Activated naive CD8-positive, alpha-beta T cell treated with anti-CD3 and anti-CD28 coated beads, Interleukin-2, amount 50 U/mL, for 24 hours (primary cell): Measurements from ENCODE around the gene PPARA.
A peak's percentile ranks its signal among the peaks of the same experiment; 100 is the strongest.

ENCODE experiments used
- ATAC-seq: fragments of 150-1000 bp; cut with Tn5 transposase; one replicate; pipeline ENCODE4 v1.10.0; 2021
- DNase-seq: peaks from one replicate; pipeline ENCODE4 v3.0.0; 2021
- H3K27ac Mint-ChIP-seq: one replicate; pipeline ENCODE4 v1.8.0; 2021; ENCODE audit warnings: mild to moderate bottlenecking, mixed read lengths
- H3K27me3 Mint-ChIP-seq: one replicate; pipeline ENCODE4 v1.8.0; 2021; ENCODE audit warnings: mixed read lengths
- H3K36me3 Mint-ChIP-seq: one replicate; pipeline ENCODE4 v1.8.0; 2021; ENCODE audit warnings: low read depth, mixed read lengths
- H3K4me1 Mint-ChIP-seq: one replicate; pipeline ENCODE4 v1.8.0; 2021; ENCODE audit warnings: mixed read lengths
- H3K4me3 Mint-ChIP-seq: one replicate; pipeline ENCODE4 v1.8.0; 2021; ENCODE audit warnings: mild to moderate bottlenecking, moderate library complexity, mixed read lengths
- H3K9me3 Mint-ChIP-seq: one replicate; pipeline ENCODE4 v1.8.0; 2021; ENCODE audit warnings: mixed read lengths

PPARA gene

DNA sequence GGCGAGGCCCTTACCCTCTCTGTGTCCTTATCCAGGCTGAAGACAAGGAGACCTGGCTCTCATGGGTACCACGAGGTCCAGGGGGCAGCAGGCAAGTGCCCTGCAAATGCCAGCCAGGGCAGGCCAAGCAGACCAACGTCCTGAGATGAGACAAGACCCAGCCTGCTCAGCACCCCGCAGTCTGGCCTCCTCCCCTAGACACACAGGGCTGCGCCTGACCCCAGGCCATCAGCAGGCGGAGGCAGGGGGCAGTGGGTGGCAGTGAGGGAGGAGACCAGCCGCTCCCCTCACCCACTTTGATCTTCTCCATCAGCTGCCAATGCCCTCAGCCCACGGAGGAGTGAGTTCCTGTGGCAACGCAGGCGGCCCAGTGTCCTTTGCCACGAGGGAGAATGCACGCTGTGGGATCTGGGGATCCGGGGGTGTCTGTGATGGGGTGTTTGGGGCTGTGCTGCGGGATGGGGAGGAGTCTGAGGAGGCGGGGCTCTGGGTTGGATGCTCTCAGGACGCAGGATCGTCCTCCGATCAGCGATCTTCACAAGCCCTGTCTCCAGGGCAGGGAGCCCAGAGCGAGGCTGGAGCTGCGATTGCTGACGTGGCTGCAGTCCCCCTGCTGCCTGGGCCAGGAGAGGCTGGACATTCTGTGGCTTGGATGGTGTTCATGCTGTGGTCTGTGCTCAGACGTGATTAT lies 30.5 kb upstream of the PPARA start:
- Mint-ChIP-seq H3K27me3 (no peaks in the 10 kb centered on the region), H3K9me3 (no peaks in the 10 kb centered on the region), H3K36me3 (no peaks in the 10 kb centered on the region), H3K27ac (no peak overlapping the region), H3K4me3 (no peak overlapping the region), H3K4me1 (no peaks in the 10 kb centered on the region)
- ATAC-seq, result no peak
- no peak for DNase-seq

DNA sequence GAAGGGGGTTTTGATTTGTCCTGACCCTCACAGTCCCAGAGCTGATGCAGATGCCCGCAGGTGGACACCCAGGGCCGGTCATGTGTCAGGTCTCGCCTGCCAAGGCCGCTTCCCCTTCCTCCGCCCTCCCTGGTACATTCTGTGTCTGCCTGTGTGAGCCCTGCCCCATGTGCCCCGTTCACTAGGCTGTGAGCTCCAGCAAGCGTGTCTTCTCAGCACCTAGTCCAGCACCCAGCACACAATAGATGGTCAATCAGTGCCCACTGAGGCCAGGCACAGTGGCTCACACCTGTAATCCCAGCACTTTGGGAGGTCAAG lies 29.9 kb upstream of the PPARA start:
- no peaks in the 10 kb centered on the region for H3K9me3 Mint-ChIP-seq
- no peaks in the 10 kb centered on the region for H3K4me1 Mint-ChIP-seq
- DNase-seq, result no peak
- H3K27me3 Mint-ChIP-seq, result no peaks in the 10 kb centered on the region
- no peaks in the 10 kb centered on the region for H3K36me3 Mint-ChIP-seq
- no peak for ATAC-seq
- H3K4me3 Mint-ChIP-seq, result no peak overlapping the region
- no peak overlapping the region for H3K27ac Mint-ChIP-seq

DNA sequence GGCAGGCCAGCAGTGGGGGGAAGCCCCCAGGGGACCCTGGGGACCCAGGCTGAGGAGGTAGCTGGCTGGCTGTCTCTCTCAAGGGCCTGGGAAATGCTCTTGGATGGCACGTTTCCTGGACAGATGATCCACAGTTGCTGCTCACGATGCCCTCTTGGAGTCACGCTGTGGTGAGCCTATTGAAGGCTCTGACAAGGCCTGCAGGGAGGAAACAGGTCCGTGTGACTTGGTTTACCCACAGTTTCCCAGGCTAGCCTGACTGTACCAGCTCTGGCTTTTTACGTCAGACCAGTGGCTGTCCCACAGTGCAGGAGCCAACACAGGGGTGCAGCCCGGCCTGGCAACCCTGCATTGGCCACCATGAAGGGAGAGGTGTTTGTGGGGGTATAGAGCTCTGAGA lies 29.2 kb upstream of the PPARA start:
- Mint-ChIP-seq H3K4me1 (no peaks in the 10 kb centered on the region), H3K36me3 (no peaks in the 10 kb centered on the region), H3K4me3 (no peak overlapping the region), H3K27ac (no peak overlapping the region), H3K27me3 (no peaks in the 10 kb centered on the region), H3K9me3 (no peaks in the 10 kb centered on the region)
- DNase-seq (no peak), ATAC-seq (no peak)

- Mint-ChIP-seq H3K4me1 (no peaks in the 10 kb centered on the region), H3K27ac (no peak overlapping the region), H3K9me3 (no peaks in the 10 kb centered on the region), H3K27me3 (no peaks in the 10 kb centered on the region), H3K36me3 (no peaks in the 10 kb centered on the region), H3K4me3 (no peak overlapping the region)
- DNase-seq, result no peak
- ATAC-seq, result no peak
Measured at GRCh38 chr22:46121523-46122287, 28.6 kb upstream of the PPARA start.

GRCh38 chr22:46122511-46122971 lies 27.8 kb upstream of the PPARA start:
- Mint-ChIP-seq H3K9me3 (no peaks in the 10 kb centered on the region), H3K27me3 (no peaks in the 10 kb centered on the region), H3K36me3 (no peaks in the 10 kb centered on the region), H3K27ac (no peak overlapping the region), H3K4me3 (no peak overlapping the region), H3K4me1 (no peaks in the 10 kb centered on the region)
- peak; percentile 60 for ATAC-seq
- peak; percentile 82 for DNase-seq

GRCh38 chr22:46122980-46123693 lies 27.2 kb upstream of the PPARA start:
- no peak overlapping the region for H3K4me3 Mint-ChIP-seq
- ATAC-seq, result no peak
- H3K27ac Mint-ChIP-seq, result no peak overlapping the region
- no peaks in the 10 kb centered on the region for H3K4me1 Mint-ChIP-seq
- DNase-seq, result no peak
- no peaks in the 10 kb centered on the region for H3K27me3 Mint-ChIP-seq
- no peaks in the 10 kb centered on the region for H3K9me3 Mint-ChIP-seq
- H3K36me3 Mint-ChIP-seq, result no peaks in the 10 kb centered on the region

- Mint-ChIP-seq H3K4me3 (no peak overlapping the region), H3K36me3 (no peaks in the 10 kb centered on the region), H3K27ac (no peak overlapping the region), H3K4me1 (no peaks in the 10 kb centered on the region), H3K9me3 (no peaks in the 10 kb centered on the region), H3K27me3 (no peaks in the 10 kb centered on the region)
- ATAC-seq (no peak), DNase-seq (no peak)
Measured at GRCh38 chr22:46123694-46124382, 26.5 kb upstream of the PPARA start.

DNA sequence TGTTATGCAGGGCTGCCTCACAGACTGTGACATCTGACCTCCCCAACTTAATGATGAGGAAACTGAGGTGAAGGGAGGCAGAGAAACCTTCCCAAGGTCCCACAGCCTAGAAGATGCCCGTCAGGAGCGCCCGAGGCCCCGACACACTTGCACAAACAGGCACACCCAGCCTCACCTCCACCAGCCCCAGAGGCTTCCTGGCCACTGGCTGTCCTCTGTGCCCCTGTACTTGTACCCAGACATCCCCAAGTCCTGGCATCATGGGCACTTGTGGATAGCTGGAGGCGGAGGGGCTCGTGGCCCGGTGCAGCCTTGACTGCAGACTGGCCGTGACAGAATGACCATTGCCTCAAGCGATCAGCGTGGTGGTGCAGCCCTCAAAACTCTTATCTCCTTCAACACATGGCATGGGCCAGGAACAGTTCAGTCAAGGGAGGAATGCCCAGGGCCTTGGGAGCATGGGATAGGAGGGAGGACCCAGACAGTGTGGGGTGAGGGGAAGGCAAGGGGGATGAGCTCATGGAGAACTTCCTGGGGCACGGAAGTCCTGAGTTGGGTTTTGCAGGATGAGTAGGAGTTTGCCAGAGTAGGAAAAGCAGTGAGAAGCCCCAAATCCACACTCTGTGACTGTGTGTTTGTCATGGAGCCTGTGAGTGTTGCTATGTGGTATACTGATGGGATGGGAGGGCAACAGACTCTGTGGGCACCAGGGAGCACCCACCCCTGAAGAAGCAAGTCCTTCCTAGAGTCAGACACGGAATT lies 25.8 kb upstream of the PPARA start:
- Mint-ChIP-seq H3K4me1 (no peaks in the 10 kb centered on the region), H3K9me3 (no peaks in the 10 kb centered on the region), H3K27me3 (no peaks in the 10 kb centered on the region), H3K27ac (no peak overlapping the region), H3K4me3 (no peak overlapping the region), H3K36me3 (no peaks in the 10 kb centered on the region)
- DNase-seq, result no peak
- no peak for ATAC-seq

- no peak for ATAC-seq
- H3K4me1 Mint-ChIP-seq, result no peaks in the 10 kb centered on the region
- H3K27me3 Mint-ChIP-seq, result no peaks in the 10 kb centered on the region
- H3K27ac Mint-ChIP-seq, result no peak overlapping the region
- no peaks in the 10 kb centered on the region for H3K9me3 Mint-ChIP-seq
- no peaks in the 10 kb centered on the region for H3K36me3 Mint-ChIP-seq
- DNase-seq, result no peak
- H3K4me3 Mint-ChIP-seq, result no peak overlapping the region
Measured at GRCh38 chr22:46125311-46125710, 25.0 kb upstream of the PPARA start.

DNA sequence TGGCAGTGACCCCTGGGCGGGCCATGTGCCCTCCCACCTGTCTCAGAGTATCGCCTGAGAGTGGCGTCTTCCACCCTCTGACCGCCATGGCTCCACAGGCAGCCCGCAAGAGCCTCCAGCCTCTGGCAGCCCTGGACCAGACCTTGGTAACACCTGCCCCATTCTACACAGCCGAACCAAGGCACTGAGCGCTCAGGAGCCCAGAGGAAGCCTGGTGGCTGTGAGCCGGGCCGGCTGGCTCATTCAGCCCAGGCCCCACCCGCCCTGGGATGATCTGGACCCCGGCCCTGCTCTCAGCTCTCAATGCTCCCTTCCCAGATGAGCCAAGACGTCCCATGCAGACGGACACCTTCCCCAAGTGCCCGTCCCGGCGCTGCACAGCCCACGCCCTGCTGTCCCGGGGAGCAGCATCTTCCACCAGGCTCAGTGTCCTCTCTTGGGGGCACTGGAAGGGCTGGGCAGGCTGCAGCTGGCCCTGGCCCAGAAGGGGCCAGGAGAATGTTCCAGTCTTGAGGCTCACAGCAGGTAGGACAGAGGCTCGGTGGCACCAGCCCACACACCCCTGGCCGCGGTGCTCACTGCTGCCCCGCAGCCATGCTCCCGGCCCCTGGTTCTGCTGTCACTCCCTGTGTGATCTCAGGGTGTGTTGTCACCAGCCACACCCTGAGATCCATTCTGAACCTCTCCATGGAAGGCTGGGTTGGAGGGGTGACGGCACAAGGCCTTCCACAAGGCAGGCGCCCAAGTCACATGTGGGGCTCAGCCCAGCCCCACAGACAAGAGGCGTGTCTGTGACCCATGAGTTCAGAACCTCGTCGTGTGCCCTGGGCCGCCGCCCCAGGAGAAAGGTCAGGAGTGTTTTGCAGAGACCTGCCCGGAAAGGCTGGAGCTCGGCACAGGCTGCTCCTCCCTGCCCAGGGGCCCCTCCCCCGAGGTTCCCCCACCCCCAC lies 24.2 kb upstream of the PPARA start:
- H3K4me1 Mint-ChIP-seq, result no peaks in the 10 kb centered on the region
- DNase-seq (no peak), ATAC-seq (no peak)
- no peaks in the 10 kb centered on the region for H3K36me3 Mint-ChIP-seq
- no peak overlapping the region for H3K27ac Mint-ChIP-seq
- no peak overlapping the region for H3K4me3 Mint-ChIP-seq
- no peaks in the 10 kb centered on the region for H3K9me3 Mint-ChIP-seq
- H3K27me3 Mint-ChIP-seq, result no peaks in the 10 kb centered on the region

GRCh38 chr22:46126853-46127385 lies 23.4 kb upstream of the PPARA start:
- DNase-seq, result no peak
- Mint-ChIP-seq H3K4me3 (no peak overlapping the region), H3K4me1 (no peaks in the 10 kb centered on the region), H3K36me3 (no peaks in the 10 kb centered on the region), H3K27me3 (no peaks in the 10 kb centered on the region), H3K27ac (no peak overlapping the region), H3K9me3 (no peaks in the 10 kb centered on the region)
- no peak for ATAC-seq

DNA sequence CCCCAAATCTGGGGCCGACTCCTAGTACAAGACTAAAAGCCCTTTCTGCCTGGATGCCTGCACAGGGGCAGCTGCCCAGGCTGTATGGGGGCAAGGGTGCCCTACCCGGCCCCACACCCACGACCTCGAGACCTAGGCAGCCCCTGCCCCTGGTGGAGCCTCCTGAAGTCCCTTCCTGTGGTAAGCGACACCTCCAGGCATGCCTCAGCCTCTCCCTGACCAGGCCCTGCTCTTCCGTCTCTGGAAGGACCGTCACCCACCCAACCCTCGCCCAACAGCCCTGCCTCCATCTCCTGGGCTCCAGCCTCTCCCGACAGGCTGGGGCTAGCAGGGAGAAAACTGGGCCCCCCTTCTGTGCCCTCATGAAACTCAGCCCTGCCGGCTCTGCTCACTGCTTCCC lies 22.8 kb upstream of the PPARA start:
- ATAC-seq (no peak), DNase-seq (no peak)
- no peak overlapping the region for H3K4me3 Mint-ChIP-seq
- no peaks in the 10 kb centered on the region for H3K27me3 Mint-ChIP-seq
- H3K36me3 Mint-ChIP-seq, result no peaks in the 10 kb centered on the region
- no peaks in the 10 kb centered on the region for H3K9me3 Mint-ChIP-seq
- H3K27ac Mint-ChIP-seq, result no peak overlapping the region
- no peaks in the 10 kb centered on the region for H3K4me1 Mint-ChIP-seq

- Mint-ChIP-seq H3K4me1 (no peaks in the 10 kb centered on the region), H3K27me3 (no peaks in the 10 kb centered on the region), H3K27ac (no peak overlapping the region), H3K9me3 (no peaks in the 10 kb centered on the region), H3K36me3 (no peaks in the 10 kb centered on the region), H3K4me3 (no peak overlapping the region)
- ATAC-seq (no peak), DNase-seq (no peak)
Measured at GRCh38 chr22:46128606-46129005, 21.7 kb upstream of the PPARA start.
